NCI-H1694 treated with DMSO at 0.1 percent for 48 hours (cell line): ENCODE results near the gene ZNF320.
"Not testable (repeated sequence)": the region's sequence is repeated elsewhere in the genome, so short reads cannot be mapped to it uniquely, and the experiment has no call there.

ENCODE experiments used
- DNase-seq: peaks from one replicate; lab custom pipeline; 2025; lab: John Stamatoyannopoulos, UW

The ZNF320 gene

DNA sequence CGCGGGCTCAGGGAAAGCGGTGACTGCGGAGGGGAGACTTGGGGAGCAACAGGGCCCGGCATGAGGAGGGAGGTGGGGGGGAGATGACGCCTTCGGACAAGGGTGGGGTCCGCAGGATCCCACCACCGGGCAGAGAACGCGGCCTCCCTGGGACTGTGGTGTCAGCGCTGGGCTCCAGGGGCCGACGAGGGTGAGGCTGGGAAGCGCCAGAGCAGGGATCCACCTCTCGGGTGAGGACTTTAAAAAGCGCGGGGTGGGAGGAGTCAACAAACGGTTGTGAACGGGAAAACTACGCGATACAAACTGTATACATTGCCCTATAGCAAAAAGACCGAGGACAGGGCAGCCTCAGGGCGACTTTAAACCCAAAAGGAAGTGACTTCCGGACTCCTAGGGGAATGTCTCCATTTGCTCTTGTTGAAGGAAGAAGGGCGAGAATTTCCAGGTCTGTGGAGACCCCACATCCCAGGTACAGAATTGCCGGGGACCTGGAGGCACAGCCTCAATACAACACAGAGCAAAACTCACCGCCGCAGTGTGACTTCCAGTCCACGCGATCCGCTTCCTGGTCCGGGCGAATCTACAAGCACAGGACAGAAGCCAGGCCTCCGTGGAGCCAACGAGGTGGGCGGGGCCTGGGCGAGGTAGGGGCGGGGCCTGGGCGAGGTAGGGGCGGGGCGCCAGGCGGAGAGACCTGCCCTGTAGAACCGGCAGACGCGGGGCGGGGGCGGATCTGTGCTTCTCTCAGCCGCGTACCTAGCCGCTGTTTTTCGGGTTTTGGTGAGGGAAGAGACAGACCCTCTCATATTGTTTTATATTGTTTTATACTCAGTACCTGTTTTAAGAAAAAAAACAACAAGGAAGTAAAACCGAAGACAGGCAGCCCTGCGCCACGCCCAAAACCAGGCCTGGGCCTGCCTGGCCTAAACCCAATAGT lies 25.7 kb upstream of the ZNF320 start, which contains the start of gene ZNF888:
TSS of gene ZNF888 (minus strand) at position 588 of the 937 bp plus-strand sequence. CDS start 5,555 bp downstream, outside the sequence.
- no peak for DNase-seq

DNA sequence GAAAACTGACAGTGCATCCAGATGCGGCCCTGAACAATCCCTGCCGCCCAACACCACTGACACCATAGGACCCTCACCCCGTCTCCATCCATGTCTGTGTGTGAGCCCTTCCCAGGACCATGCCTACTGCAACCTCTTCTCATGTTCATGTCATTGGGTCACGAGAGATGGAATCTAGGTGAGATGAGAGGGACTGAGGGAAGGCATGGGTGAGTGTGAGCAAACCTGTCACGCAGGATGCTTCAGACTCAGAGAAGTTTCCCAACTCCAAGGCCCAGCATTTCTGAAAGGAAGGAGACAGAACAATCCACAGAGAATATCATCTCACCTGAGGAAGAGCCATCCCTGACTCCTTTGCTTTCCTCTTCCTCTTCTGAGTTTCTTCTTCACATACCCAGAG lies 20.1 kb upstream of the ZNF320 start:
- no peak for DNase-seq

DNA sequence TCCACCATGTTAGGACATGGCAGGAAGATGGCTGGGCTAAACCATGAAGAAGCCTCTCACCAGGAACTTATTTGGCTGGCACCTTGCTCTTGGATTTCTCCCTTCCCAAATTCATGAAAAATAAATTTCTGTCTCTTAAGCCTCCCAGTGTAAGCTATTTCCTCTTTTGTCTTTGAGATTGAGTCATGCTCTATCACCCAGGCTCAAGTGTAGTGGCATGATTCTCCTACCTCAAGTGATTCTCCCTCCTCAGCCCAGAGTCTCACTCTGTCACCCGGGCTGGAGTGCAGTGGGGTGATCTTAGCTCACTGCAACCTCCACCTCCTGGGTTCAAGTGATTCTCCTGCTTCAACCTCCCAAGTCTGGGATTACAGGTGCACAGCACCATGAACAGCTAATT lies 13.2 kb upstream of the ZNF320 start:
- no peak for DNase-seq

DNA sequence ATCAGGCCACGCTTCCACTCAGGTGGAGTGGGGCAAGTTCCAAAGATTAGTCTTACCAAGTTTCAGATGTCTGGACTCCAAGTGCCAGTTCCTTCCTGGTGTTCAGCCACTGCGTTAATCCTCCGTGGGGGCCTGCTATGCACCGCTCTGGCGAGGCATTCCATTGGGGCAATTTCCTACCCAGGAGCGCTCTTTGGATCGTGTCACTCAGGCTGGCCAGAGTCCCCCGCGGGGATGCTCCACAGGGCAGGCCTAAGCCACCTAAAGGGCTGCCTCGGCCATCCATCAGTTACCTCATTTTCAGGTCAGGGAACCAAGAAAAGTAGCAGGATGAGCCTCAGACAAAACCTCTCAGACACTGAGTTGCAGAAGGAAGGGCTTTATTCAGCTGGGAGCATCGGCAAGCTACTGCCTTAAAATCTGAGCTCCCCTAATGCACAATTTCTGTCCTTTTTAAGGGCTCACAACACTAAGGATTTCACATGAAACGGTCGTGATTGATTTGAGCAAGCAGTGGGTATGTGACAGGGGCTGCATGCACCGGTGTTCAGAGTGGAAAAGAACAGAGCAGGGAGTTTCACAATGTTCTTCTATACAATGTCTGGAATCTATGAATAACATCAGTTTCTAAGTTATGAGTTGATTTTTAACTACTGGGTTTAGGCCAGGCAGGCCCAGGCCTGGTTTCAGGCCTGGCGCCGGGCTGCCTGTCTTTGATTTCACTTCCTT lies 6.8 kb upstream of the ZNF320 start:
- not testable (repeated sequence) for DNase-seq

DNA sequence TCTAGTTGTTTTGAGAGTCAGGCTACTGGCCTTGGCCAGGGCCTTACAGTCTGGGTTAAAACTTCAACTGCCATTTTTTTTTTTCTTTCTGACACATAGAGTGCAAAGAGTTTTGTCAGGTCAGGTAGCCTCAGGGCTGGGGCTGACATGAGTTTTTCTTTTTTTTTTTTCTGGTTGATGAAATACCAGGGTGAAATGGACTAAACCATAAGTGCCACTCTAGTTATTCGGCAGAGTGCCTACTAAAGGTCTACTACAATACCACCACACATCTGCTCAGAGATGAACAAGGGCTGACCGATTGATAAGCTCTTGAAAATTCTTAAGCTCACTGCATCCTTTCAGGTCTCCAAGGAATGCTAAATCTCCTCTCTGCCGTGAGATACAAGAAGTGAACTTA lies 4.4 kb upstream of the ZNF320 start:
- DNase-seq: no peak

- DNase-seq: not testable (repeated sequence)
Measured at GRCh38 chr19:52898596-52898995, 1.2 kb upstream of the ZNF320 start.

DNA sequence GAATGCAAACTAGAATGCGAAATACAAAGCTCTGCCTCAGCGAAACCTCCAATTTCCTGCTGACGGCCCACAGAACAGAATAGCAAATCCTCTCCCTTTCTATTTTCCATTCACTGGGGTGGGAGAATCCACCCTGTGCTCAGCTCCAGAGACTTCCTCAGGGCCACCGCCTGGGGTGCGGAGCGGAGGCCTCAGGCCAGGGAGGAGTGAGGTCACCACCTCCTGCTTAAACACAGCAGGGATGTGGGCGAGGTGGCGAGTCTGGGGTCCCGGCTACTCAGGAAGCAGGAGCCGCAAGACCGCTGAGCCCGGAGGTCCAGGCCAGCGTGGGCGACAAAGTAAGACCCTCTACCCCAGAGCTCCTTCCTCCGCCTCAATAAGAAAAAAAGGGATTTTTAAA lies 666 bp upstream of the ZNF320 start:
- DNase-seq: no peak

DNA sequence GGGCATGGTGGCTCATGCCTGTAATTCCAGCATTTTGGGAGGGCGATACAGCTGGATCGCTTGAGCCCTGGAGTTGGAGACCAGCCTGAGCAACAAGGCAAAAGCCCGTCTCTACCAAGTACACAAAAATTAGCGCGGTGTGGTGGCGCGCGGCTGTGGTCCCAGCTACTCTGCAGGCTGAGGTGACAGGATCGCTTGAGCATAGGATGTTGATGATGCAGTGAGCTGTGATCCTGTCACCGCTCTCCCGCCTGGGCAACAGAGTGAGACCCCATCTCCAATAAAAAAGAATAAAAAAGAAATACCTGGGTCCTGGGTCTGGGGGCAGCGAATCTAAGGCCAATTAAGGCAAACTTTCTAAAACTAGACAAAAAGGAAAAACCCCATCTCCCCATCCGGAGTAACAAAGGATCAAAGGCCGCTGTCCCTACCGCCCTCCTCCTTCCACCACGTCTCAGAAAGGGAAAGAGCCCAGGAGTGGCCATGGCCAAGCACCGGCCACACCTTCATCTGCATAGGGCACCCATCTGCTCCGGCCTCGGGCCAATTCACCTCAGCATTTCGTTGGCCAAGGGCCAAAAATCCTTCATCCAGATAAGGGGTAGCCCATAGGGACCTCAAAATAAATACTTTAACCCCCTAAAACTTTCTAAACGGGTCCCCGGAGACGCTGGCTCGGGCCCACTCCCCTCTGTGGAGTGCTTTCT lies 851 bp downstream of the ZNF320 start:
- DNase-seq: no peak

GRCh38 chr19:52891336-52891735 lies 6.1 kb downstream of the ZNF320 start:
- no peak for DNase-seq

GRCh38 chr19:52889931-52890330 lies 7.5 kb downstream of the ZNF320 start:
- no peak for DNase-seq

- DNase-seq: no peak
Measured at GRCh38 chr19:52889076-52889475, 8.4 kb downstream of the ZNF320 start.

DNA sequence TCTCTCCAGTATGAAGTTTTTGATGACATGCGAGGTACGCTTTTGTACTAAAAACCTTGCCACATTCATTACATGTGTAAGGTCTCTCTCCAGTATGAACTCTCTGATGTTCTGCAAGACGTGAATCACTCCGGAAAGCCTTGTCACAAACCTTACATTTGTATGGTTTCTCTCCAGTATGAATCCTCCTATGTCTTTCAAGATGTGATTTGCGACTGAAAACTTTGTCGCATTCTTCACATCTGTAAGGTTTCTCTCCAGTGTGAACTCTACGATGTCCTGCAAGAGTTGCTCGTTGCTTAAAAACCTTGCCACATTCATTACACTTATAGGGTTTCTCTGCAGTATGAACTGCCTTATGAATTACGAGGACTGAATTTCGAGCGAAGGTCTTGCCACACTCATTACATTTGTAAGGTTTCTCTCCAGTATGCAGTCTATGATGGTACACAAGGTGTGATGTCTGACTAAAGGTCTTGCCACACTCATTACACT lies 16.5 kb downstream of the ZNF320 start:
- no peak for DNase-seq

GRCh38 chr19:52872996-52873395 lies 24.4 kb downstream of the ZNF320 start:
- DNase-seq: not testable (repeated sequence)

DNA sequence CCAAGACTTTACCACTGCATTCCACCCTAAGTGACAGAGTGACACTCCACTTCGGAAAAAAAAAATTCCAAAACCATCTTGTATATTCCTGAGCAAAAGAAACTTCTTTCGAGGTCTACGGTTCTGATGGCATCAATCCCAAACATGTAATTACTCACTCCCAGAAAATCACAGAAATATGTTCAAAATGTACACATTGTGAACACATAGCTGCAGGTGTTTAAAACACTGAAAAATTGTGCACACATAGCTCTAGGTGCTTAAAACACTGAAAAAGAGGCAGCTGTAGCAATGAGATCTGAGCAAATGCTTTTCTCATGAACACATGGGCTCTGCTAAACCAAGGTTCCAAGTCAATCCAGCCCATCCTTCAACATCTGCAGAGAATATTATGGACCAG lies 26.0 kb downstream of the ZNF320 start:
- no peak for DNase-seq

- not testable (repeated sequence) for DNase-seq
Measured at GRCh38 chr19:52868031-52868430, 29.4 kb downstream of the ZNF320 start.

DNA sequence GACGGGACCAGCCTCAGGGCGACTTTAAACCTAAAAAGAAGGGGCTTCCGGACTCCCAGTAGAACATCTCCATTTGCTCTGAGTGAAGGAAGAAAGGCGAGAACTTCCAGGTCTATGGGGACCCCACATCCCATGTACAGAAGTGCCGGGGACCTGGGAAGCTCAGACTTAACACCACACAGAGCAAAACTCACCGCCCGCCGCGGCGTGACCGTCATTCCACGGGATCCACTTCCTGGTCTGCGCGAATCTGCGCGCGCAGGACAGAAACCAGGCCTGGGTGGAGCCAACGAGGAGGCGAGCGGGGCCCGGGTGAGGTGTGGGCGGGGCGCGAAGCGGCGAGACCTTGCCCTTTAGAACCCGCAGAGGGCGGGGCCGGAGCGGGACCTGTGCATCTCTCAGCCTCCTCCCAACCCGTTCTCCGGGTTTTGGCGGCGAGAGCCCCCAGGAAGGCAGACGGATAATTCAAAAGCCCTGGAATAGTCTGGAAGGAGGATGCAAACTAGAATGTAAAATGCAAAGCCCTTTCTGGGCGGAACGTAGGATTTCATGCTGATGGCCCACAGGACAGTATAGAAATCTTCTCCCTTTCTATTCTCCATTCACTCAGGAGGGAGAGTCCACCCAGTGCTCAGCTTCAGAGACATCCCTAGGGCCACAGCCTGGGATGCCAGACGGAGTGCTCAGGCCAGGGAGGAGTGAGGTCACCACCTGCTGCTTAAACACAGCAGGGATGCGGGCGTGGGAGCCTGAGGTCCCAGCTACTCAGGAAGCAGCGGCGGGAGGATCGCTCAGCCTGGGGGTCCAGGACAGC lies 39.9 kb downstream of the ZNF320 start, which contains the start of gene ZNF468:
TSS of gene ZNF468 (minus strand) at position 242 of the 814 bp plus-strand sequence. CDS start 3,347 bp downstream, outside the sequence.
- peak; percentile 6 for DNase-seq

GRCh38 chr19:52856540-52857377 lies 40.7 kb downstream of the ZNF320 start:
- DNase-seq: not testable (repeated sequence)
